GM23338 (cell line): Measurements from ENCODE around the gene ACTBL2. TPM values are rescaled to one million over a fixed set of nuclear protein-coding genes. Genes with fewer than 3 reads are reported as not detected.

ENCODE experiments used
- ATAC-seq: fragments of 200-7000 bp; cut with Tn5 transposase; 3 replicates; pipeline ENCODE4 v1.9.1; 2020
- DNase-seq: peaks from one replicate; pipeline ENCODE4 v3.0.0-alpha.2; 2015; ENCODE audit warnings: low spot score
- H2AFZ ChIP-seq: fragments of 200-600 bp; sonication (generic); 2 replicates; pipeline ENCODE4 v1.8.0; 2016; ENCODE audit warnings: antibody characterized with exemption, mild to moderate bottlenecking, moderate library complexity
- H3F3A ChIP-seq: fragments of 200-600 bp; sonication (generic); replicated peaks from 2 replicates; pipeline ENCODE4 v1.8.0; 2017; ENCODE audit warnings: antibody characterized with exemption, mixed run types, low read depth
- H3K27ac ChIP-seq: fragments of 200-600 bp; sonication (generic); 2 replicates; pipeline ENCODE4 v1.6.1; 2016; ENCODE audit warnings: low read depth
- H3K27me3 ChIP-seq: fragments of 200-600 bp; sonication (generic); 2 replicates; pipeline ENCODE4 v1.8.0; 2016; ENCODE audit warnings: mild to moderate bottlenecking, mixed run types, moderate library complexity; ENCODE audit not compliant: insufficient read depth
- H3K36me3 ChIP-seq: fragments of 200-600 bp; sonication (generic); 2 replicates; pipeline ENCODE4 v1.8.0; 2016; ENCODE audit warnings: mild to moderate bottlenecking; ENCODE audit not compliant: insufficient read depth
- H3K4me1 ChIP-seq: fragments of 200-600 bp; sonication (generic); 2 replicates; pipeline ENCODE4 v1.8.0; 2016; ENCODE audit warnings: mild to moderate bottlenecking, moderate library complexity; ENCODE audit not compliant: insufficient read depth
- H3K4me2 ChIP-seq: fragments of 200-600 bp; sonication (generic); 2 replicates; pipeline ENCODE4 v1.7.1; 2017; ENCODE audit warnings: mixed run types
- H3K4me3 ChIP-seq: fragments of 200-600 bp; sonication (generic); 2 replicates; pipeline ENCODE4 v1.6.1; 2016; ENCODE audit warnings: mixed run types
- H3K79me2 ChIP-seq: fragments of 200-600 bp; sonication (generic); replicated peaks from 2 replicates; pipeline ENCODE4 v1.8.0; 2017; ENCODE audit warnings: mild to moderate bottlenecking; ENCODE audit not compliant: insufficient read depth
- H3K9me2 ChIP-seq: fragments of 200-600 bp; sonication (generic); 2 replicates; pipeline ENCODE4 v1.8.0; 2017; ENCODE audit not compliant: insufficient read depth
- H4K20me1 ChIP-seq: fragments of 200-600 bp; sonication (generic); replicated peaks from 2 replicates; pipeline ENCODE4 v1.8.0; 2017; ENCODE audit warnings: mild to moderate bottlenecking; ENCODE audit not compliant: insufficient read depth
- H3K27ac Mint-ChIP-seq: 2 replicates; pipeline ENCODE4 v1.8.0; 2020; ENCODE audit warnings: inconsistent platforms, mild to moderate bottlenecking, moderate library complexity, mixed read lengths
- H3K27me3 Mint-ChIP-seq: 3 replicates; pipeline ENCODE4 v1.8.0; 2022; ENCODE audit warnings: low read depth, mild to moderate bottlenecking, moderate library complexity, mixed read lengths, inconsistent platforms; ENCODE audit not compliant: insufficient read depth, poor library complexity
- H3K36me3 Mint-ChIP-seq: 3 replicates; pipeline ENCODE4 v1.8.0; 2021; ENCODE audit warnings: low read depth, mild to moderate bottlenecking, inconsistent platforms, moderate library complexity, mixed read lengths
- H3K4me1 Mint-ChIP-seq: 3 replicates; pipeline ENCODE4 v1.8.0; 2020; ENCODE audit warnings: mild to moderate bottlenecking, inconsistent platforms, mixed read lengths
- H3K4me3 Mint-ChIP-seq: 3 replicates; pipeline ENCODE4 v1.8.0; 2021; ENCODE audit warnings: moderate library complexity, mild to moderate bottlenecking, inconsistent platforms, mixed read lengths
- H3K9me3 Mint-ChIP-seq: 3 replicates; pipeline ENCODE4 v1.8.0; 2020; ENCODE audit warnings: moderate library complexity, mild to moderate bottlenecking, inconsistent platforms, mixed read lengths
- EZH2 ChIP-seq: fragments of 200-600 bp; sonication (generic); IDR thresholded peaks from one replicate; pipeline ENCODE4 v1.8.0; 2017; ENCODE audit warnings: antibody characterized with exemption, mild to moderate bottlenecking, low read depth; ENCODE audit not compliant: unreplicated experiment
- EZH2phosphoT487 ChIP-seq: fragments of 200-600 bp; sonication (generic); IDR thresholded peaks from one replicate; pipeline ENCODE4 v1.8.1; 2018; ENCODE audit warnings: antibody characterized with exemption; ENCODE audit not compliant: unreplicated experiment
- NANOG ChIP-seq: IDR thresholded peaks from 2 replicates; pipeline ENCODE4 v1.6.1; 2016; ENCODE audit warnings: antibody characterized with exemption, borderline replicate concordance
- POLR2AphosphoS5 ChIP-seq: IDR thresholded peaks from 2 replicates; pipeline ENCODE4 v1.6.1; 2016; ENCODE audit warnings: antibody characterized with exemption, low read depth
- STAT1 ChIP-seq: IDR thresholded peaks from one replicate; pipeline ENCODE4 v1.6.1; 2016; ENCODE audit warnings: antibody characterized with exemption; ENCODE audit not compliant: unreplicated experiment
- ZNF114 ChIP-seq: fragments of 250-450 bp; sonication (Bioruptor Pico); IDR thresholded peaks from 2 replicates; pipeline ENCODE4 v1.5.0; 2020; ENCODE audit warnings: mild to moderate bottlenecking, moderate library complexity
- ZNF331 ChIP-seq: fragments of 250-450 bp; sonication (Bioruptor Pico); IDR thresholded peaks from 2 replicates; pipeline ENCODE4 v1.5.0; 2020; ENCODE audit warnings: low read depth, mild to moderate bottlenecking, moderate library complexity
- ZNF462 ChIP-seq: fragments of 250-450 bp; sonication (Bioruptor Pico); IDR thresholded peaks from 2 replicates; pipeline ENCODE4 v1.5.0; 2020; ENCODE audit warnings: mild to moderate bottlenecking, moderate library complexity
- polyA plus RNA-seq: library from polyadenylated mRNA; unstranded; fragments of >200 nt; fragmentation: Nextera tagmentation; extraction: Ambion mirVana; gene quantifications from 2 replicates; pipeline ENCODE4 v1.2.1, GENCODE V29; 2016
- total RNA-seq: library from RNA; depleted of rRNA; stranded (reverse); fragments of >200 nt; shearing (Covaris generic); gene quantifications from 2 replicates; pipeline ENCODE4 v1.2.3, GENCODE V29; 2014
- TF ChIP-seq, protein P1 (sequence below): IDR thresholded peaks from 2 replicates; pipeline ENCODE4 v1.6.1; 2016; ENCODE audit warnings: antibody characterized with exemption
- TF ChIP-seq, protein P2 (sequence below), 2 experiments: fragments of 200-600 bp in 1 of 2; sonication (generic) in 1 of 2; conservative IDR thresholded peaks; 2 replicates each; pipeline versions ENCODE4 v1.5.1 to v1.6.1; 2016 to 2017; ENCODE audit warnings: antibody characterized with exemption in 2 of 2, low read depth in 2 of 2, mild to moderate bottlenecking in 2 of 2, moderate library complexity in 1 of 2

Gene ACTBL2
- total and polyA plus RNA-seq, 2 experiments from 2014 or later = not detected

- no peaks in the 10 kb centered on the region for H3F3A ChIP-seq
- no peak overlapping the region for H2AFZ ChIP-seq
- no peak overlapping the region for H3K4me3 Mint-ChIP-seq
- no peaks in the 10 kb centered on the region for H3K36me3 Mint-ChIP-seq
- H3K27me3 Mint-ChIP-seq = peaks cover 5% of the 10 kb centered on the region
- no peaks in the 10 kb centered on the region for H3K9me2 ChIP-seq
- DNase-seq = no peak
- no peak for ATAC-seq
- H3K79me2 ChIP-seq = no peaks in the 10 kb centered on the region
- no peak overlapping the region for H3K27ac ChIP-seq
- no peak for TF ChIP-seq EZH2
- no peak for TF ChIP-seq ZNF114 (CRISPR knock-in tag)
- TF ChIP-seq, protein P1, sequence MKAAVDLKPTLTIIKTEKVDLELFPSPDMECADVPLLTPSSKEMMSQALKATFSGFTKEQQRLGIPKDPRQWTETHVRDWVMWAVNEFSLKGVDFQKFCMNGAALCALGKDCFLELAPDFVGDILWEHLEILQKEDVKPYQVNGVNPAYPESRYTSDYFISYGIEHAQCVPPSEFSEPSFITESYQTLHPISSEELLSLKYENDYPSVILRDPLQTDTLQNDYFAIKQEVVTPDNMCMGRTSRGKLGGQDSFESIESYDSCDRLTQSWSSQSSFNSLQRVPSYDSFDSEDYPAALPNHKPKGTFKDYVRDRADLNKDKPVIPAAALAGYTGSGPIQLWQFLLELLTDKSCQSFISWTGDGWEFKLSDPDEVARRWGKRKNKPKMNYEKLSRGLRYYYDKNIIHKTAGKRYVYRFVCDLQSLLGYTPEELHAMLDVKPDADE = no peak
- no peak for TF ChIP-seq POLR2AphosphoS5
- no peak for TF ChIP-seq EZH2phosphoT487
- H3K9me3 Mint-ChIP-seq = no peaks in the 10 kb centered on the region
- H4K20me1 ChIP-seq = no peaks in the 10 kb centered on the region
- H3K4me2 ChIP-seq = no peak overlapping the region
- no peaks in the 10 kb centered on the region for H3K4me1 Mint-ChIP-seq
- H3K27ac Mint-ChIP-seq = no peak overlapping the region
- H3K4me1 ChIP-seq = no peaks in the 10 kb centered on the region
- H3K27me3 ChIP-seq = no peaks in the 10 kb centered on the region
- H3K36me3 ChIP-seq = no peaks in the 10 kb centered on the region
- H3K4me3 ChIP-seq = no peak overlapping the region
Observed at GRCh38 chr5:57505272-57506200, 22.9 kb upstream of the ACTBL2 start.

GRCh38 chr5:57504357-57504756 lies 21.7 kb upstream of the ACTBL2 start:
- Histone ChIP-seq H3K9me2 (no peaks in the 10 kb centered on the region), H3K4me3 (no peak overlapping the region), H3K27me3 (no peaks in the 10 kb centered on the region), H4K20me1 (no peaks in the 10 kb centered on the region), H3K27ac (no peak overlapping the region), H3K36me3 (no peaks in the 10 kb centered on the region), H2AFZ (no peak overlapping the region), H3K4me2 (no peak overlapping the region), H3F3A (no peaks in the 10 kb centered on the region), H3K4me1 (no peaks in the 10 kb centered on the region), H3K79me2 (no peaks in the 10 kb centered on the region)
- H3K27me3 Mint-ChIP-seq = peaks cover 5% of the 10 kb centered on the region
- ATAC-seq (no peak), DNase-seq (no peak)
- H3K9me3 Mint-ChIP-seq = no peaks in the 10 kb centered on the region
- H3K4me3 Mint-ChIP-seq = no peak overlapping the region
- no peaks in the 10 kb centered on the region for H3K36me3 Mint-ChIP-seq
- H3K27ac Mint-ChIP-seq = no peak overlapping the region
- H3K4me1 Mint-ChIP-seq = no peaks in the 10 kb centered on the region; the same call in 2 of the 3 replicates
- TF ChIP-seq, protein P2, sequence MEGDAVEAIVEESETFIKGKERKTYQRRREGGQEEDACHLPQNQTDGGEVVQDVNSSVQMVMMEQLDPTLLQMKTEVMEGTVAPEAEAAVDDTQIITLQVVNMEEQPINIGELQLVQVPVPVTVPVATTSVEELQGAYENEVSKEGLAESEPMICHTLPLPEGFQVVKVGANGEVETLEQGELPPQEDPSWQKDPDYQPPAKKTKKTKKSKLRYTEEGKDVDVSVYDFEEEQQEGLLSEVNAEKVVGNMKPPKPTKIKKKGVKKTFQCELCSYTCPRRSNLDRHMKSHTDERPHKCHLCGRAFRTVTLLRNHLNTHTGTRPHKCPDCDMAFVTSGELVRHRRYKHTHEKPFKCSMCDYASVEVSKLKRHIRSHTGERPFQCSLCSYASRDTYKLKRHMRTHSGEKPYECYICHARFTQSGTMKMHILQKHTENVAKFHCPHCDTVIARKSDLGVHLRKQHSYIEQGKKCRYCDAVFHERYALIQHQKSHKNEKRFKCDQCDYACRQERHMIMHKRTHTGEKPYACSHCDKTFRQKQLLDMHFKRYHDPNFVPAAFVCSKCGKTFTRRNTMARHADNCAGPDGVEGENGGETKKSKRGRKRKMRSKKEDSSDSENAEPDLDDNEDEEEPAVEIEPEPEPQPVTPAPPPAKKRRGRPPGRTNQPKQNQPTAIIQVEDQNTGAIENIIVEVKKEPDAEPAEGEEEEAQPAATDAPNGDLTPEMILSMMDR (conservative IDR thresholded peaks at IDR 0.05; ENCODE audit: low read depth in 2 of 2) = no peak
- no peak for TF ChIP-seq NANOG
- TF ChIP-seq ZNF114 (CRISPR knock-in tag) = no peak
- no peak for TF ChIP-seq STAT1
- TF ChIP-seq EZH2 = no peak
- TF ChIP-seq ZNF331 (CRISPR knock-in tag) = no peak
- TF ChIP-seq ZNF462 (CRISPR knock-in tag) = no peak
